ENCODE data around the gene MUC12. TPM values are rescaled to one million over a fixed set of nuclear protein-coding genes. Genes with fewer than 3 reads are reported as not detected.

The MUC12 gene
- total RNA-seq, 6 donors from 2014 or later: 0.69 to 2.1 (median 1.8) TPM; not detected in 3

DNA sequence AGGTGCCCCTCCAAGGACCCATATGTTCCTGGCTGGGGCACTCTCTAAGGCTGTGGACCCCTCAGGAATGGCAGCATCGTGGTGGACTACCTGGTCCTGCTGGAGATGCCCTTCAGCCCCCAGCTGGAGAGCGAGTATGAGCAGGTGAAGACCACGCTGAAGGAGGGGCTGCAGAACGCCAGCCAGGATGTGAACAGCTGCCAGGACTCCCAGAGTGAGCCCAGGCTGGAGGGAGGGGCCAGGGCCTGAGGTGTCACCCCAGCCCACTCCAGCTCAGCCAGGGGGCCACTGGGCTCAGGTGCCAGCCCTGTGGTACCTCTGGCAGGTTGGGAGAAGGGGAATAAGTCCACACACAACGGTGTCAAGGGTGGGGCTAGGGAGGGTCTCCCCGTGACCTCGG lies 4.7 kb upstream of the MUC12 start:
- H3K4me3 ChIP-seq: no peak overlapping the region
- H3K36me3 ChIP-seq: no peaks in the 10 kb centered on the region
- ATAC-seq (ENCODE audit: low FRiP score in 2 of 2) (no peak), DNase-seq (peak in 1 of 2 donors; percentile 63)
- peaks cover 0 to 35% (median 30%) of the 10 kb centered on the region in 4 donors for H3K27me3 ChIP-seq
- peaks cover 13 to 18% (median 17%) of the 10 kb centered on the region in 4 donors for H3K4me1 ChIP-seq
- H3K9me3 ChIP-seq: no peaks in the 10 kb centered on the region
- H3K27ac ChIP-seq: no peak overlapping the region
- 48% methylated on average over 7 of the region's 7 CpGs for WGBS, 2 donors
- TF ChIP-seq EP300 (IDR thresholded peaks at IDR 0.05): no peak
- no peak for TF ChIP-seq POLR2AphosphoS5 (IDR thresholded peaks at IDR 0.05)
- no peak for TF ChIP-seq POLR2A (IDR thresholded peaks at IDR 0.05)
- TF ChIP-seq, protein P1, sequence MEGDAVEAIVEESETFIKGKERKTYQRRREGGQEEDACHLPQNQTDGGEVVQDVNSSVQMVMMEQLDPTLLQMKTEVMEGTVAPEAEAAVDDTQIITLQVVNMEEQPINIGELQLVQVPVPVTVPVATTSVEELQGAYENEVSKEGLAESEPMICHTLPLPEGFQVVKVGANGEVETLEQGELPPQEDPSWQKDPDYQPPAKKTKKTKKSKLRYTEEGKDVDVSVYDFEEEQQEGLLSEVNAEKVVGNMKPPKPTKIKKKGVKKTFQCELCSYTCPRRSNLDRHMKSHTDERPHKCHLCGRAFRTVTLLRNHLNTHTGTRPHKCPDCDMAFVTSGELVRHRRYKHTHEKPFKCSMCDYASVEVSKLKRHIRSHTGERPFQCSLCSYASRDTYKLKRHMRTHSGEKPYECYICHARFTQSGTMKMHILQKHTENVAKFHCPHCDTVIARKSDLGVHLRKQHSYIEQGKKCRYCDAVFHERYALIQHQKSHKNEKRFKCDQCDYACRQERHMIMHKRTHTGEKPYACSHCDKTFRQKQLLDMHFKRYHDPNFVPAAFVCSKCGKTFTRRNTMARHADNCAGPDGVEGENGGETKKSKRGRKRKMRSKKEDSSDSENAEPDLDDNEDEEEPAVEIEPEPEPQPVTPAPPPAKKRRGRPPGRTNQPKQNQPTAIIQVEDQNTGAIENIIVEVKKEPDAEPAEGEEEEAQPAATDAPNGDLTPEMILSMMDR (IDR thresholded peaks at IDR 0.05): no peak

DNA sequence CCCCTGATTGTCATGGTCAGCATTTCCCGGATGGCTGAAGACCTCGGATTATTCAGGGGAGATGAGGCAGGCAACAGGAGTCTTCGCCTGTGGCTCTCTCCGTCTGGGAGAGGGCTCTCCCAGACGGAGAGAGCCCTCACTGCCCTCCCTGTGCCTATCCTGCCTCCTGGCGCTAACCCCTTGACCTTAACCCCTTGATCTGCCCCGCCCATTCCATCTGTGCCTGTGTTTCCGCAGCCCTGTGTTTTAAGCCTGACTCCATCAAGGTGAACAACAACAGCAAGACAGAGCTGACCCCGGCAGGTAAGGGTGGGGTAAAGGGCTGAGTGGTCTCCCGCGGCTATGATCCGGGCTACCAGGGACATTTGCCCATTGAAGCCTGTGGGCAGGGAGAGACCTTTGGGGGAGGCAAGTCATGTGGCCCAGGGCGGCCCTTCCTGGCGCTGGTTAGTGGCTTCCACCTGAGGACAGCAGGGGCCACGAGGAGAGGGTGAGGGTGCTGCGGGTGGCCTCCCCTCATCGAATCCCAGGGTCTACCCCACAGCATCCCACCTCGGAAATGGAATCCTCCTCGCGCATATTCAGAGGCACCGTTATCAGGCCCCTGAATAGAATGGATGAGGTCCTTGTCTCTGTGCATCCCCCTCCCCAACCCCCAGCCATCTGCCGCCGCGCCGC lies 4.2 kb upstream of the MUC12 start:
- no peak overlapping the region for H3K27ac ChIP-seq
- no peak for TF ChIP-seq EP300 (IDR thresholded peaks at IDR 0.05)
- DNase-seq (no peak), ATAC-seq (ENCODE audit: low FRiP score in 2 of 2) (no peak)
- H3K4me1 ChIP-seq: peaks cover 13 to 18% (median 17%) of the 10 kb centered on the region in 4 donors
- WGBS, 2 donors: 19 to 20% methylated on average over 23 to 25 of the region's 25 CpGs
- peak overlapping the region in 3 of 4 donors; percentile 27 to 47 (median 40) for H3K4me3 ChIP-seq
- H3K36me3 ChIP-seq: no peaks in the 10 kb centered on the region
- peaks cover 0 to 35% (median 30%) of the 10 kb centered on the region in 4 donors for H3K27me3 ChIP-seq
- H3K9me3 ChIP-seq: no peaks in the 10 kb centered on the region

DNA sequence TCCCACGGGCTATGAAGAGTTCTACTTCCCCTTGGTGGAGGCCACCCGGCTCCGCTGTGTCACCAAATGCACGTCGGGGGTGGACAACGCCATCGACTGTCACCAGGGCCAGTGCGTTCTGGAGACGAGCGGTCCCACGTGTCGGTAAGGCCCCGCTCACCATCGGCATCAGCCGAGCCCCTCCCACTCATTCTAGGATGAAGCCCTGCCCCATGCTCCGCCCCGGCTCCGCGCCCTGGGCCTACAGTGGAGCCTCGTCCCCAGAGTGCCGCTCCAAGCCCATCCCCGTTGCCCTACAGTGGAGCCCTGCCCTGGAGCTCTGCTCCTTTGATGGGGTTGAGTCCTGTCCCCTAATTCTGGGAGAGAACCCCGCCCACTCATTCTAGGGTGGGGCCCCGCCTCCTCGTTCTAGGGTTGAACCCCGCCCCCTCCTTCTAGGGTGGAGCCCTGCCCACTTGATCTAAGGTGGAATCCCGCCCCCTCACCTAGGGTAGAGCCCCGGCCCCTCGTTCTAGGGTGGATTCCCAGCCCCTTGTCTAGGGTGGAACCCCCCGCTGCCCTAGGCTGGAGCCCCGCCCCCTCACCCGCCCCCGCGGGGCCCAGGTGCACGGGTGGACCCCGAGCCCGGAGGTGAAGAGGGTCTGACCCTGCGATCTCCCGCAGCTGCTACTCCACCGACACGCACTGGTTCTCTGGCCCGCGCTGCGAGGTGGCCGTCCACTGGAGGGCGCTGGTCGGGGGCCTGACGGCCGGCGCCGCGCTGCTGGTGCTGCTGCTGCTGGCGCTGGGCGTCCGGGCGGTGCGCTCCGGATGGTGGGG lies 3.4 kb upstream of the MUC12 start:
- H3K27ac ChIP-seq: no peak overlapping the region
- DNase-seq (peak; percentile 84 to 96), ATAC-seq (ENCODE audit: low FRiP score in 2 of 2) (peak; percentile 67 to 82)
- no peaks in the 10 kb centered on the region for H3K9me3 ChIP-seq
- no peaks in the 10 kb centered on the region for H3K36me3 ChIP-seq
- TF ChIP-seq EP300 (IDR thresholded peaks at IDR 0.05): no peak
- TF ChIP-seq, protein P1 (IDR thresholded peaks at IDR 0.05): peak; percentile 67 to 94 (median 84)
- TF ChIP-seq POLR2A (IDR thresholded peaks at IDR 0.05): no peak
- no peak for TF ChIP-seq POLR2AphosphoS5 (IDR thresholded peaks at IDR 0.05)
- WGBS, 2 donors: 3 to 5% methylated on average over 47 to 55 of the region's 58 CpGs
- peaks cover 13 to 18% (median 17%) of the 10 kb centered on the region in 4 donors for H3K4me1 ChIP-seq
- H3K4me3 ChIP-seq: peak overlapping the region; percentile 13 to 47 (median 34)
- peaks cover 0 to 35% (median 30%) of the 10 kb centered on the region in 4 donors for H3K27me3 ChIP-seq

DNA sequence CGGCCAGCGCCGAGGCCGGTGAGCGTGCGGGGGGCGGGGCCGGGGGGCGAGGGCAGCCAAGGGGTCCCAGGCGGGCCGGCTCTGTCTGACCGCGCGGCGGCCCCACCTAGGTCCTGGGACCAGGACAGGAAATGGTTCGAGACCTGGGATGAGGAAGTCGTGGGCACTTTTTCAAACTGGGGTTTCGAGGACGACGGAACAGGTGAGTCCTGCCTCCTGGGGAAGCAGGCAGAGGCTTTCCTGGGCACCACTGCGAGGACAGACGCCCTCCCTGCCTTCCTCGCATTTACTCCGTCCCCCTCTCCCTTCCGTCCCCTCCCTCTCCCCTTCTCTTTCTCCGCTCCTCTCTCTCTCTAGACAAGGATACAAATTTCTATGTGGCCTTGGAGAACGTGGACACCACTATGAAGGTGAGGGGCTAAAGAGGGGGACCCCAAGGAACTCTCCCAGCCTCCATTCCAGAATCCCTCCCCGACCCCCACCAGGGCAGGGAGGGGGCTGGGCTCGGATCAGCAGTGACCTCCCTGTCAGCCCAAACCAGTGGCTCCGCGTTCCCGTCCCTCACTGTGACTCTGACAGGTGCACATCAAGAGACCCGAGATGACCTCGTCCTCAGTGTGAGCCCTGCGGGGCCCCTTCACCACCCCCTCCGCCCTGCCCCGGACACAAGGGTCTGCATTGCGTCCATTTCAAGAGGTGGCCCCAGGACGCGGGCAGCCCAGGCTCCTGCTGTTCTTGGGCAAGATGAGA lies 2.6 kb upstream of the MUC12 start:
- H3K36me3 ChIP-seq: no peaks in the 10 kb centered on the region
- no peak for ATAC-seq (ENCODE audit: low FRiP score in 2 of 2)

More for the DNA sequence above, 2.6 kb upstream of the MUC12 start:
- Histone ChIP-seq H3K4me1 (peaks cover 13 to 18% (median 17%) of the 10 kb centered on the region in 4 donors), H3K27ac (no peak overlapping the region), H3K27me3 (peaks cover 0 to 35% (median 30%) of the 10 kb centered on the region in 4 donors), H3K4me3 (peak overlapping the region in 3 of 4 donors; percentile 27 to 47 (median 40)), H3K9me3 (no peaks in the 10 kb centered on the region)
- TF ChIP-seq EP300 (IDR thresholded peaks at IDR 0.05): no peak
- TF ChIP-seq, protein P1 (IDR thresholded peaks at IDR 0.05): peak in 1 of 6 experiments; percentile 2
- peak in 1 of 2 donors; percentile 83 for DNase-seq
- 14% methylated on average over 34 to 39 of the region's 40 CpGs for WGBS, 2 donors
